Right ventricle myocardium superior (tissue), 1 donor: Measurements from ENCODE around the gene ESPN. TPM values are rescaled to one million over a fixed set of nuclear protein-coding genes. Genes with fewer than 3 reads are reported as not detected.

Experiments
- microRNA-seq: library from miRNA; unstranded; fragments of <30 nt; microRNA quantifications from one replicate; pipeline ENCODE4 v1.2.0, GENCODE V29; 2020
- total RNA-seq: library from RNA; stranded (reverse); fragmentation: NEBNext Ultra II Directional; extraction: Animal tissue kit (Norgen Biotek cat#: 25700); gene quantifications from one replicate; pipeline ENCODE4 v1.2.1, GENCODE V29; 2021
- donor health status: DM: no; HTN: yes; CAD: no; lungs with severe emphysema.

ESPN gene
- total RNA-seq, 1 donor from 2014 or later, result 0.56 TPM

Small RNA genes lying within 50 kb of the gene (microRNA-seq; reads per million reads assigned to microRNA genes)
- gene MIR4252, result not detected

Other genes with a start within 250 kb of the ESPN start
- gene CHD5, start 244.5 kb upstream of the ESPN start, total RNA-seq, result not detected
- gene RPL22, start 225.2 kb upstream of the ESPN start, total RNA-seq, result 234 TPM
- gene RNF207, start 218.7 kb upstream of the ESPN start, total RNA-seq, result 70.1 TPM
- gene ICMT, start 188.8 kb upstream of the ESPN start, total RNA-seq, result 48.8 TPM
- gene HES3, start 180.6 kb upstream of the ESPN start, total RNA-seq, result not detected
- 12.5 TPM for gene GPR153, start 163.7 kb upstream of the ESPN start, total RNA-seq
- gene ACOT7, start 31.0 kb upstream of the ESPN start, total RNA-seq, result 8.5 TPM
- not detected for gene HES2, start 4.9 kb upstream of the ESPN start, total RNA-seq
- 13.7 TPM for gene TNFRSF25, start 41.4 kb downstream of the ESPN start, total RNA-seq
- 16.8 TPM for gene PLEKHG5, start 66.9 kb downstream of the ESPN start, total RNA-seq
- 10.9 TPM for gene NOL9, start 129.7 kb downstream of the ESPN start, total RNA-seq
- not detected for gene TAS1R1, start 130.5 kb downstream of the ESPN start, total RNA-seq
- gene ZBTB48, start 155.2 kb downstream of the ESPN start, total RNA-seq, result 11.7 TPM
- 111 TPM for gene KLHL21, start 178.1 kb downstream of the ESPN start, total RNA-seq
- gene PHF13, start 189.0 kb downstream of the ESPN start, total RNA-seq, result 8.6 TPM
- 11.5 TPM for gene THAP3, start 200.1 kb downstream of the ESPN start, total RNA-seq